ENCODE data around the gene MPV17L.
"Not testable (repeated sequence)": the region's sequence is repeated elsewhere in the genome, so short reads cannot be mapped to it uniquely, and the experiment has no call there.

MPV17L gene

GRCh38 chr16:15430884-15431283 lies 35.3 kb downstream of the MPV17L start:
- Mint-ChIP-seq H3K4me1 (peaks cover 20% of the 10 kb centered on the region), H3K27me3 (peaks cover 20% of the 10 kb centered on the region)
- not testable (repeated sequence) for H3K27ac Mint-ChIP-seq, H3K9me3 Mint-ChIP-seq, H3K36me3 Mint-ChIP-seq, ATAC-seq, H3K4me3 Mint-ChIP-seq

GRCh38 chr16:15434079-15434424 lies 38.5 kb downstream of the MPV17L start:
- peak overlapping the region; percentile 49 for H3K27ac Mint-ChIP-seq
- ATAC-seq = no peak
- no peaks in the 10 kb centered on the region for H3K9me3 Mint-ChIP-seq
- peak overlapping the region; percentile 94 for H3K4me3 Mint-ChIP-seq
- peaks cover 11% of the 10 kb centered on the region for H3K27me3 Mint-ChIP-seq
- H3K36me3 Mint-ChIP-seq = no peaks in the 10 kb centered on the region
- peaks cover 22% of the 10 kb centered on the region for H3K4me1 Mint-ChIP-seq

DNA sequence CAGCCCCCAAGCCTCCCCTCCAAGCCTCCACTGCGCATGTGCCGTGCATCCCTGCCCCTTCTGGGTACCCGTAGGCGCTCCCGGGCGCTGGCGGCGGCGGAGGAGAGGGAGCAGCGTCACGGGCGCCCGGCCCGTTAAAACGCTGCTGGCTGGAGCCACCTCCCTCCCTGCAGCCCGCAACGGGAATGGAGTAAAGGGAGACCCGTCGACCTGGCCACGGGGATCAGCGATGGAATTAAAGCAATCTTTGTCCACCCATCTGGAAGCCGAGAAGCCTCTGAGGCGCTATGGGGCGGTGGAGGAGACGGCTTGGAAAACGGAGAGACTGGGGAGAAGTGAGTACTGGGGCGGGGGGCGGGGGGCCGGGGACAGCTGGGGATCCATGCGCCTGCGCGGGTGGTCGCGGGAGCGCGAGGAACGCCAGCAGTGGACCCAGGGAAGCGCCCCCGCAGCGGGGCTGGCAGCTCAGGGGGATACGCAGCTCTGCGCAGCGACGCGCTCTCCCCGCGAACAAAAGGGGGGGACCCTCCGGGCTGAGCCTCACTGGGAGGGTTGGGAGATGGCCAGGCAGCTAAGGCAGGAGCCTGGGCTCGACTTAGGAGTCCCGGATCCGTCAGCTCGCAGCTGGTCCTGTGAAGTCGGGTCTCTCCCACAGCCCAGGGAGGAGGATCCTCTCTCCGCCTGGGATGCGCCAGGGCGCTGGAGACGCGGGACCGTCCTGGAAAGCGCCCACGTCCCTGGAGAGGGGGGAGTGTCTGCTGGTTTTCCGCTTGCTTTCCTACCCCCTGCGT lies 39.1 kb downstream of the MPV17L start, which contains the start of gene BMERB1:
TSS of gene BMERB1 (plus strand) at position 164 of the 791 bp plus-strand sequence. CDS start at position 230, 66 bp downstream.
- ATAC-seq = peak; percentile 88

DNA sequence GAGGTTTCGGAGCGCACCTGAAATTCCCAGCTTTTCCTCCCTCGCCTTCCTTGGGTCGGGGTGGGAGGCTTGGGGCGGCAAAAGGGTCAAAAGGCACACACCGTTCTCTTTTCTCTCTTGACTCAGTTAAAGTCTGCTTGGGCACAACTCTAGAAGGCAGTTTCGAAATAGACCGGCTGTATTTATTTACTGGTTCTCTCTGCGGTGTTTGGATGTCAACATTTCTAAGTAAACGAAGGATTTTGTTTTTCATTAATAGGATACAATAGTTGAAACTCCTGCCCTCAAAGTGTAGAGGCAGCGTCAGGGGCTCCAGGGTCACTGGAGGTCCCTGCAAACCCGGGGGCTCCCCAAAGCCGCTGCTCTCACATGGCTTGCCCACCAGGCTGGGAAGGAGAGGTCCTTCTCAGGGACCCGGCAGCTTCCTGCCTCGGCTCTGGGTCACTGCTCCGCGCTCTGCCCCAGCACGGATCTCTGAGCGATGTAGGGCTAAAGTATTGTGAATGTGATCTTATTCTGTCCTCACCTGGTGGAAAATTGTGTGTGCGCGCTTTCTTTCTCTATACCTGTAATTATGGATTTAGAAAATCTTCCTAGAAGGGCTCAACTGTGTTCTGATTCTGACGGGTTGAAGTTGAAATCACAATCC lies 39.8 kb downstream of the MPV17L start:
- Mint-ChIP-seq H3K4me1 (peaks cover 22% of the 10 kb centered on the region), H3K9me3 (no peaks in the 10 kb centered on the region), H3K27ac (peak overlapping the region; percentile 49), H3K4me3 (peak overlapping the region; percentile 94), H3K27me3 (peaks cover 11% of the 10 kb centered on the region), H3K36me3 (no peaks in the 10 kb centered on the region)
- no peak for ATAC-seq

More for the DNA sequence above, 39.1 kb downstream of the MPV17L start, which contains the start of gene BMERB1:
- H3K4me1 Mint-ChIP-seq = peaks cover 22% of the 10 kb centered on the region
- no peaks in the 10 kb centered on the region for H3K36me3 Mint-ChIP-seq
- peaks cover 11% of the 10 kb centered on the region for H3K27me3 Mint-ChIP-seq
- H3K9me3 Mint-ChIP-seq = no peaks in the 10 kb centered on the region
- H3K27ac Mint-ChIP-seq = peak within 1 kb of the TSS; percentile 49
- peak within 1 kb of the TSS; percentile 94 for H3K4me3 Mint-ChIP-seq

GRCh38 chr16:15439102-15439501 lies 43.5 kb downstream of the MPV17L start:
- no peak for ATAC-seq
- Mint-ChIP-seq H3K36me3 (no peaks in the 10 kb centered on the region), H3K4me1 (peaks cover 24% of the 10 kb centered on the region), H3K9me3 (no peaks in the 10 kb centered on the region), H3K27ac (no peak overlapping the region), H3K4me3 (no peak overlapping the region), H3K27me3 (peaks cover 5% of the 10 kb centered on the region)

DNA sequence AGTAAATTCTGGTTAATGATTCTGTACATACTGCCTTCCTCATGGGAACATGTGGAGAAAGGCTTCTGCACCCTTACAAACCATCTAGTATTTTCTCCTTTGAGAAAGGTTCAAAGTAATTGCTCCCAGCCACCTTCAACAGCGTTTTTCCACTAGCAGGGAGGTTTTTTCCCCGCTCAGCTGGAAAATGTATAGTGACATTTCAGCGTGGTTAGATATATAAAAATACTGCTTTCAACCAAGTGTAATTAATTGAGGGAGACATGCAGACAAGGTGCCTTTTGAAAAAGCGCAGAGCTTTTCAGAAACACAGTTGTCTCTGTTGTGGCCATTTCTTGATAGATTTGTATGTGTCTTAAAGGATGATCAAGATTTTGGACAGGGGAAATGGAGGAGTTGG lies 44.0 kb downstream of the MPV17L start:
- no peak overlapping the region for H3K4me3 Mint-ChIP-seq
- peaks cover under 1% of the 10 kb centered on the region for H3K27me3 Mint-ChIP-seq
- H3K36me3 Mint-ChIP-seq = no peaks in the 10 kb centered on the region
- H3K4me1 Mint-ChIP-seq = peaks cover 19% of the 10 kb centered on the region
- ATAC-seq = no peak
- H3K9me3 Mint-ChIP-seq = no peaks in the 10 kb centered on the region
- no peak overlapping the region for H3K27ac Mint-ChIP-seq

DNA sequence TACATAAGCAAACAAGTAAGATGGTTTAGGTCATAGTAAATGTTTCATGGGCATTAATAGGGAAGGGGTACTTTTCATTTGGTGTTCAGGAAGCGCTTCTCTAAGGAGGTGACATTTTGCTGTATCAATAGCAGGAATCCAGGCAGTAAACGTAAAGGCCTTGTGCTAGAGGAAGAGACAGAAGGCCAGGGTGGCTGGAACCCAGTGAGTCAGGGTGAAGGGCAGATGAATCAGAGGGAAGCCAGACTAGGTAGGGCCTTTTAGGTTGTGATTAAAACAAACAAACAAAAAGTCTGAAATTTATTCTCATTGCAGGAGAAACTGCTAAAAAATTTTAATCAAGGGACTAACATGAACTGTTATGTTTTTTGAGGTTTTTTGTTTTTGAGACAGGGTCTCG lies 45.3 kb downstream of the MPV17L start:
- Mint-ChIP-seq H3K36me3 (peaks cover 9% of the 10 kb centered on the region), H3K27me3 (no peaks in the 10 kb centered on the region), H3K27ac (no peak overlapping the region), H3K4me3 (no peak overlapping the region), H3K4me1 (peaks cover 9% of the 10 kb centered on the region), H3K9me3 (peaks cover 4% of the 10 kb centered on the region)
- ATAC-seq = no peak

DNA sequence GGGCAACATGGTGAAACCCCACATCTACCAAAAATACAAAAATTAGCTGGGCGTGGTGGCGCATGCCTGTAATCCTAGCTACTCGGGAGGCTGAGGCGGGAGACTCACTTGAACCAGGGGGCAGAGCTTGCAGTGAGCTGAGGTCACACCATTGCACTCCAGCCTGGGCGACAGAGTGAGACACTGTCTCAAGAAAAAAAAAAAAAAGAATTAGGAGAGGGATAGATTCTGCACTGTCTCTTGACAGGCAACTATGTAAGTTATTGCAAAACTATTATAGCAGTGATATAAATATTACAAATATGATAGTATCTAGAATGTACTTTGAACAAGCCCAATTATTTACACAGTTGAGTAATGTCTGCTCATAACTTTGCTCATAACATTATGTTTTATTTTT lies 46.6 kb downstream of the MPV17L start:
- H3K4me3 Mint-ChIP-seq, H3K27ac Mint-ChIP-seq, ATAC-seq, H3K4me1 Mint-ChIP-seq, H3K36me3 Mint-ChIP-seq, H3K9me3 Mint-ChIP-seq, H3K27me3 Mint-ChIP-seq: not testable (repeated sequence)

DNA sequence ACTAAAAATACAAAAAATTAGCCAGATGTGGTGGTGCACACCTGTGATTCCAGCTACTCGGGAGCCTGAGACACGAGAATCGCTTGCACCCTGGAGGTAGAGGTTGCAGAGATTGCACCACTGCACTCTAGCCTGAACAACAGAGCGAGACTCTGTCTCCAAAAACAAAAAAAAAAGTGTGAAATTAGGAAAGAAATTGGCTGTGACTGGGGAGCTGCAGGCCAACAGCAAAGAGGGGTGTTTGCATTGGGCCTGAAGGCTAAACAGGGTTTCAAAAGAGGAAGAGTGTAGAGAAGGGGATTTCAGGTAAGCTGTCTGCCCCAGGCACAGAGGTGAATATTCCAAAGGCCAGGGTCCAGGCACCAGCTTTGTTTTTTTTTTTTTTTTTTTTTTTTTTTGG lies 48.2 kb downstream of the MPV17L start:
- Mint-ChIP-seq H3K27ac (no peak overlapping the region), H3K4me1 (peaks cover 7% of the 10 kb centered on the region)
- ATAC-seq = peak; percentile 51

DNA sequence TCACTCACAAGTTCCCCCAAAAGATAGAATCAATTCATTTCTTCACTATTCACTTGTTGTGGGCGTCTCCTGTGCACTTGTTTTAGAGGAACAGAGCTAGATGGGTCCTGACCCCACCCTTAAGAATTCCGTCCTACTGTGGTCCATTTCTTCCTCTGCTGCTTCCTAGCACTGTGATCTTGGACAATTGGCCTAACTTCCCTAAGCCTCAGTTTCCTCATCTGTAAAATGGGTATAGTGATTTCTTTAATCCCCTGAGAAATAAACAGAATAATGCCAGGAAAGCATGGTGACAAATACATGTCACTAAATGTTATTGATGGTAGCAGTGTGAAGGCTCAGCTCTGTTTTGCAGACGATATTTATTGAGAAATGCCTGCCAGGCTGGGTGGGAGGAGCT lies 48.7 kb downstream of the MPV17L start:
- Mint-ChIP-seq H3K9me3 (peaks cover 4% of the 10 kb centered on the region), H3K27ac (no peak overlapping the region), H3K36me3 (peaks cover 15% of the 10 kb centered on the region), H3K4me1 (peaks cover 7% of the 10 kb centered on the region), H3K4me3 (no peak overlapping the region), H3K27me3 (no peaks in the 10 kb centered on the region)
- ATAC-seq = no peak

More for the DNA sequence above, 48.2 kb downstream of the MPV17L start:
- H3K9me3 Mint-ChIP-seq = peaks cover 4% of the 10 kb centered on the region
- peak overlapping the region; percentile 8 for H3K4me3 Mint-ChIP-seq
- peaks cover 15% of the 10 kb centered on the region for H3K36me3 Mint-ChIP-seq
- H3K27me3 Mint-ChIP-seq = no peaks in the 10 kb centered on the region

DNA sequence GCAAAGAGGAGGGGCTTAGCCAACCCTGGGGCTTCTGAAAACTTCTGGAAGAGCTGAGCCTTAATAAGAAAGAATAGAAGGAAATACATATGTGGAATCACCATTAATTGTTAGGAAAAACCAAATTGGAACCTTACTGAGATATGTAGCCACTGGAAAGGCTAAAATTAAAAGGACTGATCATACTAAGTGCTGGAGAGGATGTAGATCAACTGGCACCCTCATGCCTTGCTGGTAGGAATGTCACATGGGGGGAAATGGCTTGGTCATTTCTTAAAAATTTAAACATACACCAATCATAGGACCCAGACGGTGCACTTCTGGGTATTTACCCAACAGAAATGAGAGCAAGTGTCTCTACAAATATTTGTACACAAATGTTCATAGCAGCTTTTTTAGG lies 49.9 kb downstream of the MPV17L start:
- no peak overlapping the region for H3K4me3 Mint-ChIP-seq
- no peak overlapping the region for H3K27ac Mint-ChIP-seq
- H3K9me3 Mint-ChIP-seq = peaks cover 4% of the 10 kb centered on the region
- H3K36me3 Mint-ChIP-seq = peaks cover 15% of the 10 kb centered on the region
- H3K27me3 Mint-ChIP-seq = no peaks in the 10 kb centered on the region
- H3K4me1 Mint-ChIP-seq = peaks cover 7% of the 10 kb centered on the region
- no peak for ATAC-seq

DNA sequence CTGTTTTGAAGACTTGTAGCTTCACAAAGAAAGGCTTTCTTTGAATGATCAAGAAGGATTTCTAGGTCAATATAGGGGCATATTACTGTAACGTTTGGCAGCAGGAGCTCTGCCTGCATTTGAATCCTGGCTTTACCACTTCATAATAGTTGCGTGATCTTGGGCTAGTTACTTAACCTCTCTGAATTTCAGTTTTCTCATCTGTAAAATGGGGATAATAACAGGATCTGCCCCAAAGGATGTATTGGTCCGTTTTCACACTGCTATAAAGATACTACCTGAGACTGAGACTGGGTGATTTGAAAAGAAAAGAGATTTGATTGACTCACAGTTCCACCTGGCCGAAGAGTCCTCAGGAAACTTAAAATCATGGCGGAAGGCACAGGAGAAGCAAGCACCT lies 51.3 kb downstream of the MPV17L start:
- Mint-ChIP-seq H3K27me3 (no peaks in the 10 kb centered on the region), H3K27ac (no peak overlapping the region), H3K36me3 (peaks cover 15% of the 10 kb centered on the region), H3K4me3 (no peak overlapping the region), H3K9me3 (peaks cover 4% of the 10 kb centered on the region), H3K4me1 (peaks cover 7% of the 10 kb centered on the region)
- no peak for ATAC-seq

GRCh38 chr16:15450624-15451023 lies 55.1 kb downstream of the MPV17L start:
- no peak for ATAC-seq
- H3K9me3 Mint-ChIP-seq = no peaks in the 10 kb centered on the region
- H3K27ac Mint-ChIP-seq = no peak overlapping the region
- H3K4me3 Mint-ChIP-seq = no peak overlapping the region
- H3K4me1 Mint-ChIP-seq = no peaks in the 10 kb centered on the region
- no peaks in the 10 kb centered on the region for H3K27me3 Mint-ChIP-seq
- peaks cover 8% of the 10 kb centered on the region for H3K36me3 Mint-ChIP-seq

DNA sequence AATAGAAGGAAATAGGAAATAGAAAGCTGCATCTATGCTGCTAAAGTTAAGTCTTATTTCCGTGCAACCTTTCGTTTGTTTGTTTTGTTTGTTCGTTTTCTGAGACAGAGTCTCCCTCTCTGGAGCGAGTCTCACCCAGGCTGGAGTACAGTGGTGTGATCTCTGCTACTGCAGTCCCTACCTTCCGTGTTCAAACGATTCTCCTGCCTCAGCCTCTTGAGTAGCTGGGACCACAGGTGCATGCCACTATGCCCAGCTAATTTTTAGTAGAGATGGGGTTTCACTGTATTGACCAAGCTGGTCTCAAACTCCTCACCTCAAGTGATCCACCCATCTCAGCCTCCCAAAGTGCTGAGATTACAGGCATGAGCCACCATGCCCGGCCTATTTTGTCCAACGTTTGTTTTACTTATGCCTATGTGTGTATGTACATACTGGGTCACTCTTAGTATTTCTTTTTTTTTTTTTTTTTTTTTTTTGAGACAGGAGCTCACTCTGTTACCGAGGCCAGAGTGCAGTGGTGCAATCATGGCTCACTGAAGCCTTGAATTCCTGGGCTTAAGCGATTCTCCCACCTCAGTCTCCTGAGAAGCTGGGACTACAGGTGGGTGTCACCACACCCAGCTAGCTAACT lies 55.7 kb downstream of the MPV17L start:
- no peak overlapping the region for H3K4me3 Mint-ChIP-seq
- no peak for ATAC-seq

DNA sequence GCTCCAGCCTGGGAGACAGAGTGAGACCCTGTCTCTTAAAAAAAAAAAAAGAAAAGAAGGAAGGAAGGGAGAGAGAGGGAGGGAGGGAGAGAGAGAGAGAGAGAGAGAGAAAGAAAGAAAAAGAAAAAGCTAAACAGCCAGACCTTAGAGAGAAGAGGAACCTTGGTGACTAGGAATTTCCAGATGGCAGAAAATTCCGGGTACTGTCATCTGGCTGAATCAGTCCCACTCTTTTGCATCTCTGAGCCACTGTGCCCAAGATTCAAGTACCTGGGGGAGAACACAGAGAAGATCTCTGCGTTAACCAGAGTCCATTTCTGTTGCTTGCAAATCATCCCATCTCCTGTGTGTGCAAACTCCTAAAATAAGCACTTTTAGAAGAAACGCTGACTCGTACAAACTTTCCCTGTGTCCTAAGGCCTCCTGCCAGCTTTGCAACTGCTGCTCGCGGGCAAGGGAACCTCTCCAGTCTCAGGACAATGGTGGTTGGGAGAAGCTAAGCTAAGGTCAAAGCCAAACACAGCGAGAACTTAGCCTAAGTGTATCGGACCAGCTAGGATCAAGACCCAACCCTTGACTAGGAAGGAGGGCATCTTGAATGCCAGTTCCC lies 56.8 kb downstream of the MPV17L start:
- Mint-ChIP-seq H3K9me3 (peaks cover under 1% of the 10 kb centered on the region), H3K27me3 (no peaks in the 10 kb centered on the region), H3K27ac (no peak overlapping the region), H3K4me1 (no peaks in the 10 kb centered on the region), H3K4me3 (no peak overlapping the region), H3K36me3 (peaks cover 6% of the 10 kb centered on the region)
- no peak for ATAC-seq

More for the DNA sequence above, 55.7 kb downstream of the MPV17L start:
- Mint-ChIP-seq H3K9me3 (no peaks in the 10 kb centered on the region), H3K27me3 (no peaks in the 10 kb centered on the region), H3K36me3 (peaks cover 6% of the 10 kb centered on the region), H3K27ac (no peak overlapping the region), H3K4me1 (no peaks in the 10 kb centered on the region)

Measured in stimulated activated memory B cell treated with anti-CD40 and anti-IgM and Interleukin-4, amounts not matched to agents 10 μg/mL and 1 μg/mL and 100 μg/mL, for 72 hours (primary cell).